Measurements from ENCODE around the gene PKIB. TPM values are rescaled to one million over a fixed set of nuclear protein-coding genes. Genes with fewer than 3 reads are reported as not detected.

The PKIB gene
- total RNA-seq, 4 donors from 2014 or later, result 4.1 to 119 (median 41.9) TPM

GRCh38 chr6:122696079-122696478, 85.9 kb downstream of the PKIB start:
- Histone ChIP-seq H3K27ac (no peak overlapping the region), H3K4me1 (no peaks in the 10 kb centered on the region), H3K4me3 (no peak overlapping the region), H3K9me3 (no peaks in the 10 kb centered on the region), H3K27me3 (no peaks in the 10 kb centered on the region), H3K36me3 (no peaks in the 10 kb centered on the region)
- no peak for DNase-seq
- TF ChIP-seq CTCF (IDR thresholded peaks at IDR 0.05), result no peak
- no peak for TF ChIP-seq POLR2A (IDR thresholded peaks at IDR 0.05)

GRCh38 chr6:122696853-122697252, 86.6 kb downstream of the PKIB start:
- no peak for TF ChIP-seq POLR2A (IDR thresholded peaks at IDR 0.05)
- no peak for TF ChIP-seq CTCF (IDR thresholded peaks at IDR 0.05)
- no peaks in the 10 kb centered on the region for H3K36me3 ChIP-seq
- DNase-seq, result no peak
- H3K9me3 ChIP-seq, result no peaks in the 10 kb centered on the region
- no peaks in the 10 kb centered on the region for H3K27me3 ChIP-seq
- no peaks in the 10 kb centered on the region for H3K4me1 ChIP-seq
- H3K4me3 ChIP-seq, result no peak overlapping the region
- H3K27ac ChIP-seq, result no peak overlapping the region

- H3K4me1 ChIP-seq, result no peaks in the 10 kb centered on the region
- no peak for DNase-seq
- H3K27ac ChIP-seq, result no peak overlapping the region
- no peak overlapping the region for H3K4me3 ChIP-seq
- H3K27me3 ChIP-seq, result no peaks in the 10 kb centered on the region
- no peaks in the 10 kb centered on the region for H3K9me3 ChIP-seq
- TF ChIP-seq CTCF (IDR thresholded peaks at IDR 0.05), result no peak
- no peak for TF ChIP-seq POLR2A (IDR thresholded peaks at IDR 0.05)
- H3K36me3 ChIP-seq, result no peaks in the 10 kb centered on the region
These were observed 87.3 kb downstream of the PKIB start for GRCh38 chr6:122697458-122697857.

- H3K4me3 ChIP-seq, result no peak overlapping the region
- no peaks in the 10 kb centered on the region for H3K27me3 ChIP-seq
- TF ChIP-seq CTCF (IDR thresholded peaks at IDR 0.05), result no peak
- TF ChIP-seq POLR2A (IDR thresholded peaks at IDR 0.05), result no peak
- DNase-seq, result no peak
- no peaks in the 10 kb centered on the region for H3K36me3 ChIP-seq
- H3K4me1 ChIP-seq, result no peaks in the 10 kb centered on the region
- H3K9me3 ChIP-seq, result no peaks in the 10 kb centered on the region
- H3K27ac ChIP-seq, result no peak overlapping the region
These were observed 91.5 kb downstream of the PKIB start for GRCh38 chr6:122701666-122702065.

GRCh38 chr6:122702841-122703240, 92.6 kb downstream of the PKIB start:
- Histone ChIP-seq H3K27me3 (no peaks in the 10 kb centered on the region), H3K4me3 (no peak overlapping the region), H3K4me1 (no peaks in the 10 kb centered on the region), H3K9me3 (no peaks in the 10 kb centered on the region), H3K27ac (no peak overlapping the region), H3K36me3 (no peaks in the 10 kb centered on the region)
- TF ChIP-seq CTCF (IDR thresholded peaks at IDR 0.05), result no peak
- no peak for TF ChIP-seq POLR2A (IDR thresholded peaks at IDR 0.05)
- no peak for DNase-seq

- H3K4me3 ChIP-seq, result no peak overlapping the region
- no peak overlapping the region for H3K27ac ChIP-seq
- no peak for TF ChIP-seq CTCF (IDR thresholded peaks at IDR 0.05)
- TF ChIP-seq POLR2A (IDR thresholded peaks at IDR 0.05), result no peak
- H3K9me3 ChIP-seq, result no peaks in the 10 kb centered on the region
- no peaks in the 10 kb centered on the region for H3K4me1 ChIP-seq
- no peaks in the 10 kb centered on the region for H3K36me3 ChIP-seq
- no peak for DNase-seq
- no peaks in the 10 kb centered on the region for H3K27me3 ChIP-seq
These were observed 93.9 kb downstream of the PKIB start for GRCh38 chr6:122704066-122704465.

Measured in Peyer's patch (tissue), 4 donors.